Tibial nerve (tissue), 4 donors: ENCODE measurements around the gene PPP2R5D. TPM values are rescaled to one million over a fixed set of nuclear protein-coding genes. Genes with fewer than 3 reads are reported as not detected.

Experiments
- DNase-seq, 2 donors: peaks; one replicate each; pipeline ENCODE4 v3.0.0-alpha.2; 2019; ENCODE audit warnings: low spot score in 2 of 2
- H3K27ac ChIP-seq, 4 donors: fragments of 200-600 bp; sonication (generic) in 3 of 4; one replicate each; pipeline ENCODE4 v1.5.1; 2017 to 2019; ENCODE audit warnings: mild to moderate bottlenecking in 1 of 4
- H3K27me3 ChIP-seq, 2 donors: fragments of 200-600 bp; sonication (generic) in 1 of 2; one replicate each; pipeline versions ENCODE4 v1.5.1 to v1.6.0; 2017 to 2019
- H3K36me3 ChIP-seq, 3 donors: fragments of 200-600 bp; sonication (generic); one replicate each; pipeline ENCODE4 v1.5.1; 2018 to 2019
- H3K4me1 ChIP-seq, 4 donors: fragments of 200-600 bp; sonication (generic) in 3 of 4; one replicate each; pipeline ENCODE4 v1.5.1; 2017 to 2019
- H3K4me3 ChIP-seq, 4 donors: fragments of 200-600 bp; sonication (generic) in 3 of 4; one replicate each; pipeline ENCODE4 v1.5.1; 2017 to 2019; ENCODE audit warnings: mild to moderate bottlenecking in 1 of 4, moderate library complexity in 1 of 4
- H3K9me3 ChIP-seq, 4 donors: fragments of 200-600 bp; sonication (generic) in 3 of 4; one replicate each; pipeline ENCODE4 v1.5.1; 2017 to 2019
- EP300 ChIP-seq, 2 donors: sonication (generic); formaldehyde crosslinking; IDR thresholded peaks; one replicate each; pipeline ENCODE4 v1.6.1; 2017; ENCODE audit warnings: antibody characterized with exemption in 2 of 2, mild to moderate bottlenecking in 1 of 2
- POLR2A ChIP-seq, 2 donors: fragments of 450-650 bp; IDR thresholded peaks; one replicate each; pipeline ENCODE4 v1.6.1; 2017; ENCODE audit warnings: antibody characterized with exemption in 2 of 2, mild to moderate bottlenecking in 2 of 2, moderate library complexity in 2 of 2
- WGBS, 2 donors: methylation state at CpG; one replicate each; pipeline ENCODE4 v1.1.5; 2018; 5-methylcytosine and 5-hydroxymethylcytosine counted together
- total RNA-seq, 4 donors: library from RNA; depleted of rRNA; stranded (reverse); fragments of >200 nt; gene quantifications; one replicate each; pipeline ENCODE4 v1.1.0, GENCODE V29; 2016
- TF ChIP-seq, protein P1 (sequence below), 5 experiments: fragments of 200-600 bp in 3 of 5; fragments of 450-650 bp in 2 of 5; sonication (generic) in 3 of 5; IDR thresholded peaks; one replicate each; pipeline ENCODE4 v1.5.1; 2016 to 2019; ENCODE audit warnings: antibody characterized with exemption in 5 of 5, mild to moderate bottlenecking in 3 of 5, moderate library complexity in 2 of 5

Gene PPP2R5D
- total RNA-seq, 4 donors from 2014 or later: 25.8 to 54.6 (median 48.3) TPM

DNA sequence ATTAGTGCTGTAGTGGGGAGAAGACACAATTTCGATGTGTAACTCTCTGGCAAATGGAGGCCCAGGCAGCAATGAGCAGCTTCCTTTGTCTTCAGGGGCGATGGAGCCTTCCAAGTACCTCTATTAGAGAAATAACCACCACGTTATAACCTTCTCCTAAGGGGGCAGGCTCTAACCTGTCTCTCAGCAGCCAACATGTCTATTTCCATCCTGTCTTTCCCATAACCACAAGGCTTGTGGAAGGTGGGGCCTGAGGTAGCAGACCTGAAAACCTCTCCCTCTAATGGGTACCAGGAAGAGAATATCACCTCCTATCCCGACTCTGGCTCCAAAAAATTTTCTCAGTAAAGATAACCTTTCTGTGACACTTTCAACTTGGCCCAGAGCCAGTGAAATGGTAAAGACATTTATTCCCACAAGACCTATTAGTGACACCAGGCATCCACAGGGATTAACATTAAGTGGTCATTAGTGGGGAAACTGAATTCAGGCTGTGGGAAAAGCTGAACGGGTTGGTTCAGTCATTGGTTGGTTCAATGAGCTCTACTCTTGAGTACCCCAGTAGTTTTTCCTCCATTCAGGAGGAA is 9.4 kb upstream of the PPP2R5D start:
- 79 to 82% methylated on average over 5 of the region's 5 CpGs for WGBS, 2 donors
- peaks cover 0 to 27% (median 16%) of the 10 kb centered on the region in 4 donors for H3K4me1 ChIP-seq
- TF ChIP-seq EP300 (IDR thresholded peaks at IDR 0.05): no peak
- TF ChIP-seq POLR2A (IDR thresholded peaks at IDR 0.05): no peak
- TF ChIP-seq, protein P1, sequence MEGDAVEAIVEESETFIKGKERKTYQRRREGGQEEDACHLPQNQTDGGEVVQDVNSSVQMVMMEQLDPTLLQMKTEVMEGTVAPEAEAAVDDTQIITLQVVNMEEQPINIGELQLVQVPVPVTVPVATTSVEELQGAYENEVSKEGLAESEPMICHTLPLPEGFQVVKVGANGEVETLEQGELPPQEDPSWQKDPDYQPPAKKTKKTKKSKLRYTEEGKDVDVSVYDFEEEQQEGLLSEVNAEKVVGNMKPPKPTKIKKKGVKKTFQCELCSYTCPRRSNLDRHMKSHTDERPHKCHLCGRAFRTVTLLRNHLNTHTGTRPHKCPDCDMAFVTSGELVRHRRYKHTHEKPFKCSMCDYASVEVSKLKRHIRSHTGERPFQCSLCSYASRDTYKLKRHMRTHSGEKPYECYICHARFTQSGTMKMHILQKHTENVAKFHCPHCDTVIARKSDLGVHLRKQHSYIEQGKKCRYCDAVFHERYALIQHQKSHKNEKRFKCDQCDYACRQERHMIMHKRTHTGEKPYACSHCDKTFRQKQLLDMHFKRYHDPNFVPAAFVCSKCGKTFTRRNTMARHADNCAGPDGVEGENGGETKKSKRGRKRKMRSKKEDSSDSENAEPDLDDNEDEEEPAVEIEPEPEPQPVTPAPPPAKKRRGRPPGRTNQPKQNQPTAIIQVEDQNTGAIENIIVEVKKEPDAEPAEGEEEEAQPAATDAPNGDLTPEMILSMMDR (IDR thresholded peaks at IDR 0.05): no peak

DNA sequence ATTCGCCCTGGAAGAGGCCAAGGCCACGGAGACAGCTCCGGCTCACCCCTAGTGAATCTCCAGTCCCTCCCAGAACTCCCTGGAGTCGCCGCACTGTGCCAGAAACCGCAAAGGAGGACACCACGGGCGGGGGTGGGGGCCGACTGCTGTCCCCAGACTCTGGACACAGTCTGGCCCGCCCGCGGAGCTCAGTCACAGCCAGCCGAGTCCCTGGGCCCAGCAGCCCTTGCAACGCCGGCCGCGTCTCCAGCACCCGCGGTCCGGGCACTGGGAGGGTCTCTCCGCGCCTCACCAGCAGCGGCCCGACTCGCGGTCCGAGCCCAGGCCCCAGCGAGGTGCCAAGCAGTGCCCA is 5.9 kb upstream of the PPP2R5D start:
- H3K4me1 ChIP-seq: peaks cover 0 to 38% (median 19%) of the 10 kb centered on the region in 4 donors
- H3K4me3 ChIP-seq: peak overlapping the region; percentile 68 to 93 (median 80)
- no peaks in the 10 kb centered on the region for H3K9me3 ChIP-seq
- TF ChIP-seq EP300 (IDR thresholded peaks at IDR 0.05): no peak
- TF ChIP-seq POLR2A (IDR thresholded peaks at IDR 0.05): no peak
- TF ChIP-seq, protein P1 (IDR thresholded peaks at IDR 0.05): no peak
- no peak for DNase-seq
- H3K27me3 ChIP-seq: no peaks in the 10 kb centered on the region
- H3K27ac ChIP-seq: peak overlapping the region; percentile 75 to 91 (median 86)
- 0% methylated on average over 3 to 9 of the region's 28 CpGs for WGBS, 2 donors
- H3K36me3 ChIP-seq: peaks cover 0 to 19% (median 0%) of the 10 kb centered on the region in 3 donors

More for the DNA sequence above, 9.4 kb upstream of the PPP2R5D start:
- no peak for DNase-seq
- no peak overlapping the region for H3K4me3 ChIP-seq
- no peaks in the 10 kb centered on the region for H3K9me3 ChIP-seq
- H3K27ac ChIP-seq: no peak overlapping the region
- no peaks in the 10 kb centered on the region for H3K27me3 ChIP-seq
- H3K36me3 ChIP-seq: peaks cover 0 to 27% (median 0%) of the 10 kb centered on the region in 3 donors

DNA sequence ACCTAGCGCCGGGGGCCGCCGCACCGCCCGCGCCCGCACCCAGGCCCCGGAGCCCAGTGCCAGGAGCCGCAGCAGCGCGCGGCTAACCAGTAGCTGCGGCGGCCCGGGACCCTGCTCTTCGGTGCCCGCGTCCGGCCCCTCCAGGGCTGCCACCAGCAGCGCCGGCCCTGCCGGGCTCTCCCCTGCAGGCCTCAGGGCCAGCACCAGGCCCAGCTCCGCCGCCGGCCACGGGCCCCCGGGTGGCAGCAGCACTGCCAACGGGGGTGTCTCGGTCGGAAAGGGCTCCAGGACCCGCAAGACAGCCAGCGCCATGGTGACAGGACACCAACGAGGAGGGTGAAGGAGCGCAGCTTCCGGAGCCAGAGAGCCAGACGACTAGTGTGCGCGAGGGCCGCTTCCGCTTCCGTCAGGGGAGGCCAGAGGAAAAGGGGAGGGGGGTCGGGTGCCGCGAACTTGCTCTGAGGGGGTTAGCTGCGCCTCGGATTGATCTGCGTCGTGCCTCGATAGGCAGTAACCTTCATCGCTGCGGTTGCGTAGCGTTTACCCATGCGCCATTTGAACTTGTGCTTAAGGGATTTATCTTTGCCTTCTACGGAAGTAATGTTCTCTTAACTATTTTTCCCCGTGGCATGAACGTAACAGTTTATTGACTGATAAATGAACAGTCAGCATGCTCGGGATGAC is 5.4 kb upstream of the PPP2R5D start, which contains the start of gene PEX6:
PEX6 (minus strand) TSS at position 343 of the 684 bp plus-strand sequence; CDS start at position 312, 31 bp downstream.
- peak; percentile 59 to 72 for DNase-seq
- Histone ChIP-seq H3K27me3 (no peaks in the 10 kb centered on the region), H3K27ac (peak within 1 kb of the TSS; percentile 75 to 91 (median 86)), H3K9me3 (no peaks in the 10 kb centered on the region), H3K4me1 (peaks cover 0 to 43% (median 21%) of the 10 kb centered on the region in 4 donors), H3K36me3 (peaks cover 0 to 14% (median 0%) of the 10 kb centered on the region in 3 donors), H3K4me3 (peak within 1 kb of the TSS; percentile 68 to 93 (median 80))
- WGBS, 2 donors: 1% methylated on average over 30 of the region's 59 CpGs
- peak in 1 of 2 donors; percentile 35 for TF ChIP-seq POLR2A (IDR thresholded peaks at IDR 0.05)
- TF ChIP-seq, protein P1 (IDR thresholded peaks at IDR 0.05): no peak
- TF ChIP-seq EP300 (IDR thresholded peaks at IDR 0.05): peak in 1 of 2 donors; percentile 62

DNA sequence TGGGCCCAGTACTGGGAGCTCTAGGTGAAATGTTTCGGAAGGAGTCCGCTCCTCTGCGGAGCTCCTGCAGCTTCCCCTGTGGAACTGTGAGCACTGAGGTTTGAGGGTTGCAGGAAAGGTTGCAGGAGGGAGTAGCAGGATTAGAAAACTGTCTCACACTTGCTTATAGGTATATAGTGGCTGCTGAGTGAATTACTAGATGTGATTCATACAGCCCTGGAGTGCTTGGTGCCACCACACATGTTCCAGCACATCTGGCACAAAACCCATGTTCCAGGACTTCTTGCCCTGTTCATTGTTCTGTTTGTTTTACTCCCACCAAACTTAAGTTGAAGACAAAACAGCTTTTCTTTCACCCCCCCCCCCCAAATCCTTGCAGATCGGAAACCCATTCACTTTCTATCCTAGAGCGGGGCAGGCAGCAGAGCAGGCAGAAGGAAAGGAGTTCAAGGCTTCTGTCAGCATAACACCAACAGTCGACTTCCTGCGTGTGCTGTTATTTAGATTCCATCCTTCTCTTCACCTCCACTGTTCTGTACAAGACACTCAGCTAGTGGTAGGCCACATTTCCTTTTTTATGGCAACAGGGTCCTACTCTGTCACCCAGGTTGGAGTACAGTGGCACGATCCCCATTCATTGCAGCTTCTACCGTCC is 4.7 kb upstream of the PPP2R5D start:
- peak overlapping the region; percentile 68 to 93 (median 80) for H3K4me3 ChIP-seq
- peaks cover 0 to 44% (median 21%) of the 10 kb centered on the region in 4 donors for H3K4me1 ChIP-seq
- DNase-seq: no peak
- H3K27me3 ChIP-seq: no peaks in the 10 kb centered on the region
- peak overlapping the region in 3 of 4 donors; percentile 85 to 91 (median 86) for H3K27ac ChIP-seq
- H3K36me3 ChIP-seq: peaks cover 0 to 10% (median 0%) of the 10 kb centered on the region in 3 donors
- WGBS, 2 donors: 32 to 34% methylated on average over 9 of the region's 9 CpGs
- no peaks in the 10 kb centered on the region for H3K9me3 ChIP-seq
- TF ChIP-seq POLR2A (IDR thresholded peaks at IDR 0.05) (no peak), EP300 (IDR thresholded peaks at IDR 0.05) (no peak)
- TF ChIP-seq, protein P1 (IDR thresholded peaks at IDR 0.05): no peak
